ENCODE measurements around the gene MMP20.

DNA sequence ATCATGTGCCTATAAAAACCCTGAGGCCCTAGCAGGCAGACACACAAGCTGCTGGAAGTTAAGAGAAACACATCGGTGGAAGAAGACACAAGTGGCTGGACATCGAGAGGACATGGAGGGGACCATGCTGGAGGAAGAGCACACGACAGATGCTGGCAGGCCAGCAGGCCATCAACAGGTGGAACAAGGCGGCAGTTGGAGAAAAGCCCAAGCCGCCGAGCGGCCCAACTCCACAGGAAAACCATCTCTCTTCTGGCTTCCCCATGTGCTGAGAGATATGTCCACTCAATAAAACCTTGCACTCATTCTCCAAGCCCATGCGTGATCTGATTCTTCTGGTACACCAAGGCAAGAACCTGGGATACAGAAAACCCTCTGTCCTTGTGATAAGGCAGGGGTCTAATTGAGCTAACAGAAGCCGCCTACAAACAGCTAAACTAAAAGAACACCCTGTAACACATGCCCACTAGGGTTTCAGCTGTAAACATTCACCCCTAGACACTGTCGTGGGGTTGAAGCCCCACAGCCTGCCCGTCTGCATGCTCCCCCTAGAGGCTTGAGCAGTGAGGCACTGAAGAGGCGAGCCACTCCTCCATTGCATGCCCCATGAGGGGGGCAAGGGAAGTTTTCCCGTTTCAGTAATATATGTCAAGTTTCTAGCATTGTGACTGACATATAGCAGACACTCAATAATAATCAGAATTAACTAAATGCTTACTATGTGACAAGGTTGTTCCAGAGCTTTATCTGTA is 39.0 kb upstream of the MMP20 start:
- TF ChIP-seq CTCF (IDR thresholded peaks at IDR 0.05; ENCODE audit: insufficient read depth, low read depth, low read length) (no peak), EZH2 (IDR thresholded peaks at IDR 0.05; ENCODE audit: insufficient read depth, low read length) (no peak)

Data from astrocyte (in vitro differentiated cells and primary cell).